NCI-H774 (cell line): ENCODE measurements around the gene ARHGAP28.
A peak's percentile ranks its signal among the peaks of the same experiment; 100 is the strongest.

Experiments
- DNase-seq: peaks from one replicate; lab custom pipeline; 2025; lab: John Stamatoyannopoulos, UW

ARHGAP28 gene, protein sequence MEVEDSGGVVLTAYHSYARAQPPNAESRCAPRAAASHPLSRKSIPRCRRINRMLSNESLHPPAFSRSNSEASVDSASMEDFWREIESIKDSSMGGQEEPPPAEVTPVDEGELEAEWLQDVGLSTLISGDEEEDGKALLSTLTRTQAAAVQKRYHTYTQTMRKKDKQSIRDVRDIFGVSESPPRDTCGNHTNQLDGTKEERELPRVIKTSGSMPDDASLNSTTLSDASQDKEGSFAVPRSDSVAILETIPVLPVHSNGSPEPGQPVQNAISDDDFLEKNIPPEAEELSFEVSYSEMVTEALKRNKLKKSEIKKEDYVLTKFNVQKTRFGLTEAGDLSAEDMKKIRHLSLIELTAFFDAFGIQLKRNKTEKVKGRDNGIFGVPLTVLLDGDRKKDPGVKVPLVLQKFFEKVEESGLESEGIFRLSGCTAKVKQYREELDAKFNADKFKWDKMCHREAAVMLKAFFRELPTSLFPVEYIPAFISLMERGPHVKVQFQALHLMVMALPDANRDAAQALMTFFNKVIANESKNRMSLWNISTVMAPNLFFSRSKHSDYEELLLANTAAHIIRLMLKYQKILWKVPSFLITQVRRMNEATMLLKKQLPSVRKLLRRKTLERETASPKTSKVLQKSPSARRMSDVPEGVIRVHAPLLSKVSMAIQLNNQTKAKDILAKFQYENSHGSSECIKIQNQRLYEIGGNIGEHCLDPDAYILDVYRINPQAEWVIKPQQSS

DNA sequence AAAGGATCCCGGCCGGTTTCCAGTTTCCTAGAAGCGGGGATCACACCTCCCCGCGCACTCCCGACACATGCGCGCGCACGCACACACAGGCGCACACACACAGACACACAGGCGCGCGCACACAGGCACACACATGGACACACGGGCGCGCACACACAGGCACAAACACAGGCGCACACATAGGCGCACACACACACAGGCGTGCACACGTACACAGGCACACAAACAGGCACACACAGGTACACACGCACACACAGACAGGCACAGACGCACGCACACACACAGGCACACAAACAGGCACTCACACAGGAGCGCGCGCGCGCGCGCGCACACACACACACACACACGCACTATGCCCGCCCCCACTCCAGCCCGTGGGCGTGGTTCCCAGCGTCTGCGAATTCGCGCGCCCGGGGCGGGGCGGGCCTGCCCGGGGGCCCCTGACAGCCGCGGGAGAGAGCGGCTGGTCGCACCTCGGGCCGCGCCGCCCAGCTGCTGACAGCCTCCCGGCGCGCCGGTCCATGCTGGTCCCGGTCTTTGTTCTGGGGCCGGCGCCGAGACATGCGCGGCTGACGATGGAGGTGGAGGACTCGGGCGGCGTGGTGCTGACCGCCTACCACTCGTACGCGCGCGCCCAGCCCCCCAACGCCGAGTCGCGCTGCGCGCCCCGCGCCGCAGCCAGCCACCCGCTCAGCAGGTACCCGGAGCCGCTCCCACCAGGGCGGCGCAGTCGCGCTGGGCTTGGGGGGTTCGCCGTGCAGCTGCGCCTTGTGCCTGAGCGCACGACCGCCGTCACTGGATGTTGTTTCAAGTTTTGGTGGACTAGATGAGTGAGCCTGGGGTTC lies at the start of gene ARHGAP28:
TSS of gene ARHGAP28 (plus strand) at position 470 of the 845 bp plus-strand sequence. CDS start at position 576, 106 bp downstream.
- DNase-seq = peak; percentile 84

DNA sequence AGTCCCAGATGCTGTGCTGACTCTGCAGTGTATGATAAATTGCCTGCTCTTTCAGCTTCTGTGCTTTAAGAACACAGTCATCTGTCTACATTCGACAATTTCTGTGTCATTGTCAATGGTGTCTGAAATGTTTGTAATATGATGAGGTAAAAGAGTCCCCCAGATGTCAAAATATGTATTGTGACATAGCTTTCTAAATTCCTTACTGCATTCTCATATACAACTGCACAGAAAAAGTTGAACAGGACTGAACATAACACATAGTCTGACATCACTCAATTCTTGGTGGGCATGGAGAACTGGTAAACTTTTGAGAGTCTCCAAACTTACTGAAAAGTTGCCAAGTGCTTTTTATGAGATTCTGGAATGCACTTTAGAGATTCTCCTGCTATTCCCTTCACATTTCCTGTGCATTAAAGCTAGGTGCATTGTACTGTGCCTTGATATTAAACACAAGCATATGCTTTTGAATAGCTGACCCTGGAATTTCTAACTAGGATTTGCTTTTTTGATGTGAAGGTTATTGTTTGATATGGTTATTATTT lies 48.1 kb upstream of the ARHGAP28 start:
- DNase-seq = no peak

DNA sequence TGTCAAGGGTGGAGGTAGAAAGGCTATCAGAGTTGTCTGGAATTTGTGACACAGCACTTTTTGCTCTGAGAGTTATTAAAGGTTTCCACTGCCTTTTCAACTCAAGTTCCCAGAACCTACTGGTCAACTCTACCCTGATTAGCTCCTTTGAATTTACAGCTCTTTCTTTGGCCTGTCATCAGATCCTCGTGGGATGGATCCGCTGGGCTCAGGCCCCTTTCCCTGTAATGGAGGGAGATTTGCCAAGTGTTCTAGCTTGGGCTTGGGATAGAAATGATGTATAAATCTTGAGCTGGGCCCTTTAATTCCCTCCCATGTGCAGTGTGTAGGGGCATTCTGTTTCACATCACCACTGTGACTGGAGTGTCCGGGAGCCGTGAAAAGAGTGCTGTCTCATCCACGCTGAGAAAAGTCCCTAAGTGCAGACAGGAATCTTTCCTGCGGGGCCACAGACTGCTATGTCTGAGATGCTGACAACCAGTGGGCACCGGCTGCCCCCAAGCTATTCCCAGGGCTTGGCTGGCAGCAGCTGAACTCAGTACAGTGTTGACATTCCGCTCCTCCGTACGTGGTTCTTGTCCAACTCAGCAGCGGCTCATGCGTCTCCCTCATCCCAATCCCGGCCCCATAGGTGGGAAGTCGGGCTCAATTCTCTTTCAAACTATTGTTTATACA lies 46.9 kb upstream of the ARHGAP28 start:
- DNase-seq = no peak

DNA sequence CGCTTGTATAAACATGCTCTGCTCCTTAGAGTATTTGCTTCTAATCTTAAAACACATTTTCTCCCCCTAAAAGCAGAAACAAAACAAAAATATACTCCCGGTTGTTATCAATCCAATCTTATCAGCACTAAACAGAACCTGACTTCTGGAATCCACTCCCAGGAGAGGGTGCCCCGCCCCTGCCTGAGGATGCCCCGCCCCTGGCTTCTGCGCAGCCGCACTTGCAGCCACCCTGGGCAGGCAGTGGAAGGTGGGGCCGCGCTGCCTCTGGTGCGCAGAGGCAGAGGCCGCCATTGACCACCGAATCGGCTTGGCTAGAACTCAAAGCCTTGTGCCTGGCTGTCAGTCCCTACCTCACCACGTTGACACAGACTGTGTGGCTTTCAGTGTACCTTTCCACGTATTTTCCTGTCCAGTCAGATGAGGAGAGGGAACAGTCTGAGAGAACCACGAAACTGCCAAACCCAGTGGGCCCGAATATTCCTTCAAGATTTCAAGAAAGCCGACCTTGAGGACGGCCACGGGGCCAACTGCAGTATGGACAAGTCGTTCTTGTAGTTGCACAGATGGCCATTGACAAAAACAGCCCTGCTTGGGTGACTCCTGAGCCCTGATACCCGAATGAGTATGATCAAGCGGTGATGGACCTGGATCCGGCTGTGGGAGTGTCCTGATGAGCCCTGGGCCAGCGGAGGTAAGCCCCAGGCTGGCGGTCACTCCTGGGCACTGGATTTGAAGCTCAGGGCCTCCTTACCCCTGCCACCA lies 46.2 kb upstream of the ARHGAP28 start:
- DNase-seq = peak; percentile 57

DNA sequence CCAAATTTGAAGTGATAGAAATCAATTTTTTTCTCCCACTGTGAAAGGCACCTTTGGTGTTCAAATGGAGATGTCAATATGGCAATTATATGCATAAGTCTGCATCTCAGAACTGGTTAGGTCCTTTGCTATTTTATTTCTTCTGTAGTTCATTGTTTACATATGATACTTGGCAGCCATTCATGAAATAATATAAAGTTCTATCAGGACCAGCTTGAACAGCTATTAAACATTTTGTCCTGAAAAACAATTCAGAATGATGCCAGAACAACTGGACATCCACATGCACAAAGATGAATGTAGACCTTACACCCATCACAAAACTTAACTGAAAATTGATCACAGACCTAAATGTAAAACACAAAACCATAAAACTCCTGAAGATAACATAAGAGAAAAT lies 41.8 kb upstream of the ARHGAP28 start:
- DNase-seq = no peak

DNA sequence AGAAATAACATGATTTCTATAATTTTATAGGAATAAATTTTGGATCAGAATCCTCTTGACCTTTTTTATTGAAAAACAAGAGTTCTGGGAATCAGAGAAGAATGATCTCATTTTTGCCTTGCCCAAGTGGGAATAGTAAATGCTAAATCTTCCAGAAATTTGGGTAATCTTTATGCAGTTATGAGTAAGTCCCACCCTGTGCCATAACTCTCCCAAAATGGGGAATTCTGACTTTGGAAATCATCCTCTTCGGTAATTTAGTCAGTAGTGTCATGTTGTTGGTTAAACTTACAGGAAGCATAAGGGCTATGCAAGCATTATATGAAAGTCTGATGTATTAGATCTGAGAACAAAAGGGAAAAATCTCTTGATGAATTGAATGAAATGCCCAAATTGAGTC lies 20.6 kb upstream of the ARHGAP28 start:
- no peak for DNase-seq

DNA sequence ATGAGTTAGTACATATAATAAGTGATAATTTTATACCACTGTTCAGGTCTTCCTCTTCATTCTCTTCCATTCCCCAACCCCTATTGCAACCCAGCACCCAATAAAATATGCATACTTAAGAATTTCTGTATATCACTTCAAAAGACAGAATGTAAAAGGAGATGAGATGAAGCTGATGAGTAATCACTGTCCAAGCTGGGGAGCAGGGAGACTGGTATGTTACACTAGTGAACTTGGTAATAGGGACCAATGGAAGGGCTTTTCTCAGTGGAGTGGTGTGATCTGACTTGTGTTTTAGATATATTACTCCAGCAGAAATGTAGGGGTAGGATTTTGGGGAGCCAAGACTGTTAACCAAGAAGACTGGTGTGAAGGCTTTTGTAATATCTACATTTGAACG lies 18.0 kb upstream of the ARHGAP28 start:
- no peak for DNase-seq

DNA sequence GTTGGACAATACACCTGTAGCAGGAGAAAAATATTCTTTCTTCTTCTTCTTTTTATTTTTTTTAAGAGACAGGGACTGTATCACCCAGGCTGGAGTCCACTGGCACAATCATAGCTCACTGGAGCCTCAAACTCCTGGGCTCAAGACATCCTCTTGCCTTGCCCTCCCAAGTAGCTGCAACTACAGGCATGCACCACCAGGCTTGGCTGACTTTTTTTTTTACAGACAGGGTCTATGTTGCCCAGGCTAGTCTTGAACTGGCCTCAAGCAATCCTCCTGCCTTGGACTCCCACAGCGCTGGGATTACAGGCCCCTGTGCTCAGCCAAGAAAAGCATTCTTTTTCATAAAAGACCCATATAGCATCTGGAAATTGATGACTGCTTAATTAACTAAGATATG lies 17.1 kb upstream of the ARHGAP28 start:
- no peak for DNase-seq

DNA sequence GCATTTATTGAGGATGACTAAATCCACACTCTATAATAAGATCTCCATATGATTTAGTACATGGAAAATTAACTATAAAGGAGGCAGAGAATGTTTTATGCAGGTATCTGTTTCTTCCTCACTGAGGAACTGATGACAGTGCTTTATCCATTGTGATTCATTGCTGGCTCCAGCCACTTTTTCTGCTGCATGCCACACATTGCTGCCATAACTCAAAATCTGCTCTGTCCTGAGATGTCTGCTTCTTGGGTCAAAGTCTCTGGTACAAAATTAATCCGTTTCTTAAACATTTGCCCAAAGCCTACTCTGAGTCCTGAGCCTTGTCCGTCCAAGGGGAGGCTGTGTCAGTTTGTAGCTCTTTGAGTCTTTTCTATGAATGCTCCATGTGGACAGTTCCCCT lies 15.5 kb upstream of the ARHGAP28 start:
- DNase-seq = no peak

DNA sequence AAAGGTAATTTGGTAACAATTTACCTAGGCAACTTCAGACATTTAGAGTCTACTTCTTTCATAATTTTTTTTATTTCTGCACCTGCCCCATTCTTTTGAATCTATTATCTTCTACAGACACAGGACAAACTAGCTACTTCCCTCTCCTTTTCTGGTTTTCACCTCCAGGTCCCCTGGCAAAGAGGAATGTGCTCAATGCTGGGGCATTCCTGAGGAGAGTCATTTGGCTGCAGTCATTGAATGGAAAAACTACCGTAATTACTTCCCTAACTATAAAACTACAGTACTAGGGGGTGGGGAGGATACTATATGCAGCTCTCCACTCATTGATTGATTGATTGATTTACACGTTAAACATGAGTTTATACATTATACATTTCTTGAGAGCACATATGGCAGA lies 11.2 kb upstream of the ARHGAP28 start:
- no peak for DNase-seq

DNA sequence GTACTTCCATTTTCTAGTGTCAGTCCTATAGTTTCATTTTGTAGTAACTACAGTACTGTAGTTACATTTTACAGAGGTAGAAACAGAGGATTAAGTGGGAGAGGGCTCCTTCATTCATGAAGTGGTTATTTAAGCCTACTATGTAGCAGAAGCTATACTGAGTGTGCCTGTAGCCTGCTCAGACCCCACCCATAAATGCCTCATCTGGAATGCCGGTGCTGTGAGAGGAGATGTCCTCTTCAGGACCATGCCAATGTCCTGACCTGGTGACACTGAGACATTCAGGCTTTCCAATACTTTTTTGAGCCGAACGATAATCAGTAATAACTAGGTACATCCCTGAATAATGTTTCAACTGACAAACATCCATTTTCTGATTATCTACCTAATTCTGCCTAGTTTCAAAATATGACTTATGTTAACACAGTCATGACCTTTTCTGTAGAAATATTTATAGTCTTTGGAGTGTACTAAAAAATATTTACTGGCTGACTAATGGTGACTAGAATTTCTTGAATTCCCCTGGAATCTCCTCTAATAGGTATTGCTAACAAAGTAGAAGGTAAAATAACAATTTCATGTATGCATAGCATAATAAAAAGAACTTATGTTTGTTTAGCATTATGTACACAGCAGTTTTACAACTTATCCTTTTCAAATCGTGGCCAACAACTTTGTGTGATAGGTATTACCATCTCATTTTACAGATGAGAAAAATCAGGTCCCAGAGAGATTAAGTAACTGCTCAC lies 10.2 kb upstream of the ARHGAP28 start:
- no peak for DNase-seq

DNA sequence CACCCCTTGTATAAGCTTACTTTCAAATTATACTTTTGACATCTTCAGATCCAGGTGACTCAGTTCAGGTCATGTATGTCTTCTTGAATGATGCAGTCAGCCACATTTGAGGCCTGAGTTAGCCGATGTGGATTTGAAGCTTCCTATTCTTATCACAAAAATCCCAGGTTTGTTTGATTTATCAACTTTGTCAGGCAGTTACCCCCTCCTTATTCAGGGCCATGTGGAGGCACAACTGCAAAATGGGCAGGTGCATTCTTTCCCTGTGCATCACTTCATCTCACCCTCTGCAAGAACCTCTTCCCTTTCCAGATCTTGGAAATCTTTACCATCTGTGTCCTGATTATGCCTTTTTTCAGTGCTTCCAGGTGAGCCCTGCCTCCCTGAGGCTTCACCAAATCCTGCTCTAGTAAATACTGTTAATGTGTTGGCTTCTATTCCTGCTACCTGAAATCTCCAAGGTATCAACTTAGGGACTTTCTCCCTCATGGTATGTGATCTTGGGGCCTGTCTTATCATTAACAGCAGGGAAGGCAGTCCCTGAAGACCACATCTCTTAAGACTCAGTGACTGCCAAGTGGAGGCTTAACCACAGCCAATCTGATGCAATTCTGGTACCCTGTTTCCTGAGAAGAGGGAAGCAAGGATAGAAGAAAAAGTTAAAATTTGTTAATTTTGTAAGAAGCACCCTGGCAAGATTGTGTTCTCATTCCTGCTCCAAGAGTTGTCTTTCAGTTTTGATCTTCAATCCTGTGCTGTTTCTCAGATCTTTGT lies 9.4 kb upstream of the ARHGAP28 start:
- DNase-seq = no peak

DNA sequence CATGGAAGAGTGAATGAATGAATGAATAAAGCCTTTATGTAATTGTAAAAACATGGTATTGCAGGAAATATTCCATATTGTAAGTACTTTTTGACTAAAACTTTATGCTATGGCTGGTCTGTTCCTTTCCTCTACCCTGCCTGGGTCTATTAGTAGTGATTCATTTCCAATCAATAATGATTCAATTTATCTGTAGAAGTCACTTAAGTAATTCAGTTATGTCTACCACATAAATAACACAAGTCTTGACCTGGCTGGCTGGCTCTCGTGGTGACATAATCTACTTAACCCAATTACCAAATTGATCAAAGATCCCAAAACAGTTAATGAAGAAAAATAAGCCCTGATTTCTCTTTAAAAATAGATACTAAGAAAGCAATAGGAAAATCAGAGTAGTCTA lies 7.8 kb upstream of the ARHGAP28 start:
- DNase-seq = no peak

DNA sequence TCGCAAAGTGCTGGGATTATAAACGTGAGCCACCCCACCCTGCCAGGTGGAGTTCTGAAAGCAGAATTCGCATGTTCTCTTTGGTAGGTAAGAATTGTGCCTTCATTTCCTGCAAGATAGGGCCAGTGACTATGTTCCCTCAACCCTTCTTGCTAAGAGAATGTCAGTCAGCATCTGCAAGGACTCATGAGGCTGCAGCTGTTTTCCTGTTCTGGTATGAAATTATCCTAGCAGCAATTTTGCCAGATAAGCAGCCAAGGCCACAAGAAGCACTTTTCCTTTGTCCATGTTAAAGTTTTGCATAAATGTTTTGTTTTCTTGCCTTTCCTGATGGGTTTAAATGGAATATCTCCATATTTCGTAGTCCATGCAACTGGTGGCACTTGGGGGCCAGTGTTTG lies 6.8 kb upstream of the ARHGAP28 start:
- DNase-seq = no peak

DNA sequence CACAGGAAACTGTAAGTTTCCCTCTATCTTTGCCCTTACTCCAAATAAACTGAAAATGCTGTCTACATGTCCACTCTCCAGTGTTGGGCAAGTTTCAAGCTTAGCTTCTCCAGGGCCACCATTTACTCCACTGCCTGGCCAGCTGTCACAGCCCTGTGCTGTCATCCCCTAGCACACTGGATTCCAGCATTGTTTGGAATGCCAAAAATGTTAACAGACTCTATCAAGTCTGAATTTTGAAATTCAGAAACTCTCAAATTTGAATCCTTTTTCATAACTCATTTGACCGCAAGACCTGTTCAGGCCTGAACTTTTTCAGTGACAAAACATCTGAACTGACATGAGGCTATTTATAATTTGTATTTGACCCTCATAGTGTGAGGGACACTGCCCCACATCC lies 5.2 kb upstream of the ARHGAP28 start:
- no peak for DNase-seq

DNA sequence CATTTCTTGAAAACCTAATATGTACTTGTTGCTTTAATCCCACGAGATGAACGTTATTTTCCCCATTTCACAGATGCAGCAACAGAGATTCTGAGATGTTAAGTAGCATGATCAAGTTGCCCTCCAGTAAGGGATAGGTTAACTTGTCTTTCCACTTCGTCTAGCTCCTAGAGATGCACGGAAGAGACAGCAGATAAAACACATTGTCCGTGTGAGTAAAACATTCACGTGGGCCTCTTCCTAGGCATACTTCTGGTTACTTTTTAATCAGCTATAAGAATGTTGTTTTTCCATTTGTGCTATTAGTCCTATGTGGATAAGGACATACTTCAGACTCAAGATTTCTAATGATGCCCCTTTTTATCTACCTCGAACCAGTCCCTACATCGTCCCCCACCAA lies 1.2 kb upstream of the ARHGAP28 start:
- no peak for DNase-seq

DNA sequence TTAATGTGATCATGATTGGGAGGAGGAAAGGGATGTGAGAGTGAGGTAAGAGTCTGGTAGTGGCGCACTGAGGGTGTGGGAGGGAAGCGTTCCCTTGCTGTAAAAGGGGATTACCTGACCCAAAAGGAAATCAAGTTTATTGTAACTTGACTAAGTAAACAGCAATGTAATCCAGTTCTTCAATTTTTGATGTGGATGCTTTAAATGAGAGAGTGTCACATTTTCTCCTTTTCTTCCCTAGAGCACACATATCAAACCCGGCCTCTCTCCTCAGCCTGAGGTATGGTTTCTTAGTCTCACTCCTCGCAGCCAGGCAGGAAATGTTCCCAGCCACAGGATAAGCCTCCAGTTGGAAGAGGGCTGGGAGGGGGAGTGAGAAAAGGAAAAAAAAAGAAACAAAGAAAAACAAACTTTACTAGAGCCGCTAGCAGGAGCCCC lies 688 bp upstream of the ARHGAP28 start:
- no peak for DNase-seq

DNA sequence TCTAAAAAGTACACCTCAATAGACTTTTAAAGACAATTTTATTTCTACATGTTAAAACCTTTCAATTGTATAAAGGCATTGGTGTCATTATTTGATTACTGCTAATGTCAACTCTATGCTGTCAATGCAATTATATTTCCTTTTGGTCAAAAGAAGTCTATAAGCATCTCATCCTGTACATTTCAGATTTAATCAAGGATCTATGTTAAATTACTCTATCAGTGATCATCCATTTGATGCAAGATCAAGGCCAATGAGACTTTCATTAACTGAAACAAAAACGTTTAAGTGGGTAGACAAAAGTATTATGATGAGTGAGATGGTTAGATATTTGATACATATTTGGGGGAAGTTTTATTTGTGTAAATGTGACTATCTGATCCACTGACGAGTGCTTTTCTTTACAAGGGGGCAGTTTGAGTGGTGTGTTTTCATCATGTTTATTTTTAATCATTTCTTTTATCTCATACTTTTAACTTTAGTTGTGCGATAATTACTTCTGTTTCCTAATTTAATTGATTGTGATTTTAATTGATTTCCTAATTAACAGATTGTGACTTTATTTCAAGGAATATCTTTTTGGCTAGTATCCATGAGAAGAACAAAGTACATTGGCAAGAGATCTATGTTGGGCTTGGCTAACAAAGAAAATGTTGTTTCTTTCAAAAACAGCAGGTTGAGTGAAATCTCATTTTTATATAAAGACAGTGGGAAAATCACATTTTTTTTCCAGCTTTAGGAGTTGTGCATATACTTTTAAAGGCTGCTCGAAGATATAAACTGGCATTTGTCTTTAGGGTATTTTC lies 1.1 kb downstream of the ARHGAP28 start:
- no peak for DNase-seq

DNA sequence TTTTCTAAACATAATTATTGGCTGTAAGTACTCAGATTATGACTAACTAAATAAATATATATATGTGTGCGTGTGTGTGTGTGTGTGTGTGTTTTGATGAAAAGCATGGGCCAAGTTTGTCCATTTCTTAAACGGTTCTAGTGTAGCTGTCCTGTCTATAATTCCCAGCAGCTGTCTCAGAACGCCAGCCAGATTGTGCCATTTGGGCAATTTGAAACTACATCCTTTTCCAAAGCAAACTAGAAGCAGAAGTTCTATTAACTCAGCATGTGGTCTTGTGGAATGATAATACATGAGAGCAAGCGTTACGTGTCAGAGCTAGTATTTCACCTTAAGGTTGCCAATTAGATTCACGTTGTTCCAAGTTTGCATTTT lies 1.7 kb downstream of the ARHGAP28 start:
- no peak for DNase-seq
